ENCODE data around the gene TLE4. TPM values are rescaled to one million over a fixed set of nuclear protein-coding genes. Genes with fewer than 3 reads are reported as not detected.
"Not testable (repeated sequence)": the region's sequence is repeated elsewhere in the genome, so short reads cannot be mapped to it uniquely, and the experiment has no call there.

Gene TLE4
- total RNA-seq, 1 donor from 2014 or later: 21.7 TPM

DNA sequence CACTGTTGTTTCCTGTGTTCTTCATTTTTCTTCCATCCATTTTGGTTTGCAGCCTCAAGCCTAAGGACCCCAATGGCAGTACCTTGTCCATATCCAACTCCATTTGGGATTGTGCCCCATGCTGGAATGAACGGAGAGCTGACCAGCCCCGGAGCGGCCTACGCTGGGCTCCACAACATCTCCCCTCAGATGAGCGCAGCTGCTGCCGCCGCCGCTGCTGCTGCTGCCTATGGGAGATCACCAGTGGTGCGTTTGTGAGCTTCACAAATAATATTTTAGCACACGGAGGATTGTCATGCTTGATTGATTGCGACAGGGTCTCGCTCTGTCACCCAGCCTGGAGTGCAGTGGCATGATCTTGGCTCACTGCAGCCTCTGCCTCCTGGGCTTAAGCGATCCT, 136.8 kb downstream of the TLE4 start:
- intact Hi-C loops (cut with micrococcal nuclease): no loop called here

DNA sequence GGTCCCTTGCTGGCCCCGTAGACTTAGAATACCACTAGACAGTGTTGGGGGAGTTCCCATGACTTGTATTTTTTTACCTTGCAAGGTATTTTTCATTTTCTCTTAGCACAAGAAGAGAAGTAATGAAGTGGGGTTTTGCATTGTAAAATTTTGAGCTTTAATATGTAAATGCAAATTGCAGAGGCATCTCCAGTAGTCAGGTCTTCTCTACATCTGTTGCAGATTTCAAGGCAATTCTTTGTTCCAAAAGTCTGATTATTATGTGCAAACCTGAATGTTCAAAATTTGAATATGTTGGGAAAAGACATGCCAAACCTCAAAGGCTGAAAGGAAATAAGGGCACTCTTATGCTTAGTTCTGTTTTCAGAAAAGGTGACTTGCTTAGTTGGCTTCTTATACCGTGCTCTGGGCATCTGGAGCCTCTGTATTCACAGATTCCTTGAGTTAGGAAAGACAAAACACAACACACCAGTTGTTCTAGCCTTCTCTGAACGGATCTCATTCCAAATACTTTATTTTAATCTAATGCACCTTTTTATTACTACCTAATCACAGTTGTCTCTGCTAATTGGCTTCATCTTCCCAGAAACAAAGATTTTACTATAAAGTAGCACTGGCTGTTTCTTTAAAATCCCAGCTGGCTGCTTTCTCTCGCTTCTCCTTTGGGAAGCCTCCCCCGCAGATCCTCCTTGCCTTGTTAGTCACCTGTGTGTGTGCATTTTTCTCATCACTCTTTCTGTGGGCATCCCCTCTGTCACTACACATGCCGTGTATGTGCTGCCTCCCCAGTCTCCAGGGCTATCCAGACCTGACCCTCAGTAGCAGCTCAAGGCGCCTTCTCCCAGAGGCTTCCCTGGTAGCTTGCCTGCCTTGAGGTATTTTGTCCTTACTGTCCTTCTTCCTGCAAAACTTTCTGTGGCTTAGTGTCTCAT, 138.2 kb downstream of the TLE4 start:
- intact Hi-C loops (cut with micrococcal nuclease): no loop called here

DNA sequence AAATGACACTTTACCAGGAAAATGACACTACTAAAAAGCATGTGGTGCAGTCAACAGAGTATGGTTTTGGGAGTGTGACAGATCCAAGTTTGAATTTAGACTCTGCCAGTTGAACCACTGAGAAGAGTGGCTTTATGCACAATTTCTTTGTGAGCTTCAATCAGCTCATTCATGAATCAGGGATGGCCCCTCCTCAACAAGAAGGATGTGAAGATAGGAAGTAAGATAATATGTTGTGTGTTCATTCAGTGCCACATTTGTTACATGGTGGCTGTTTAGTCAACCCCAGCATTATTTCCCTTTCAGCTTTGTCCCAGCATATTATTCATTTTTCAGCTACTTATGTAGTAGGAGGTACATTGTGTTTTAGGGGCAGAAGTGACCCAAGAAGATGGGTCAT, 140.1 kb downstream of the TLE4 start:
- intact Hi-C loops (cut with micrococcal nuclease): no loop called here

DNA sequence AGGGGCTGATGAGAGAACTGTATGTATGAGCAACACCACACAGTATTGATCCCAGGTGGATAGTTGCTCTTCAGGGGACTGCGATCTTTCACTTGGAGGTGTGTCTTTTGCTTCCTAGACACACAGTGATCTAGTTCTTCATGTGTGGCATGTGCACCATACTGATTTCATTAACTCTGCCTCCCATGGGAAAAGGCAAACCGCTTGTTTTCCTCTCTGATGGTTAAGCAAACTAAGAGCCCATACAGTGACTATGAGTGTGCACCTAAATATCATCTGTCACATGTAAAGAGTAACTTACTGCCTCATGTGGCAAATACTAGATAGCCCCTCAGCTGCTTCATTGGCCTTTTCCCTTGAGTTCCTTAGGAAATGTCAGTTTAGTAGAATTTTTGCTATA, 147.3 kb downstream of the TLE4 start:
- intact Hi-C loops (cut with micrococcal nuclease): no loop called here

DNA sequence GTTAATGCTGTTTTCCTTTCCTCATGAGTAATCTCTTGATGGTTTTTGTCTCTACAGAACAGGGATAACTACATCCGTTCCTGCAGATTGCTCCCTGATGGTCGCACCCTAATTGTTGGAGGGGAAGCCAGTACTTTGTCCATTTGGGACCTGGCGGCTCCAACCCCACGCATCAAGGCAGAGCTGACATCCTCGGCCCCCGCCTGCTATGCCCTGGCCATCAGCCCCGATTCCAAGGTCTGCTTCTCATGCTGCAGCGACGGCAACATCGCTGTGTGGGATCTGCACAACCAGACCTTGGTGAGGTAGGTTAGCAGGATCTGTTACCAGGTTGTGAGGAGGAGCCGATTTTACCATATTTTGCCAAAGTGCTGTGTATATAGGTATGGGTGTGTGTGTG, 148.2 kb downstream of the TLE4 start:
- intact Hi-C loops (cut with micrococcal nuclease): no loop called here

DNA sequence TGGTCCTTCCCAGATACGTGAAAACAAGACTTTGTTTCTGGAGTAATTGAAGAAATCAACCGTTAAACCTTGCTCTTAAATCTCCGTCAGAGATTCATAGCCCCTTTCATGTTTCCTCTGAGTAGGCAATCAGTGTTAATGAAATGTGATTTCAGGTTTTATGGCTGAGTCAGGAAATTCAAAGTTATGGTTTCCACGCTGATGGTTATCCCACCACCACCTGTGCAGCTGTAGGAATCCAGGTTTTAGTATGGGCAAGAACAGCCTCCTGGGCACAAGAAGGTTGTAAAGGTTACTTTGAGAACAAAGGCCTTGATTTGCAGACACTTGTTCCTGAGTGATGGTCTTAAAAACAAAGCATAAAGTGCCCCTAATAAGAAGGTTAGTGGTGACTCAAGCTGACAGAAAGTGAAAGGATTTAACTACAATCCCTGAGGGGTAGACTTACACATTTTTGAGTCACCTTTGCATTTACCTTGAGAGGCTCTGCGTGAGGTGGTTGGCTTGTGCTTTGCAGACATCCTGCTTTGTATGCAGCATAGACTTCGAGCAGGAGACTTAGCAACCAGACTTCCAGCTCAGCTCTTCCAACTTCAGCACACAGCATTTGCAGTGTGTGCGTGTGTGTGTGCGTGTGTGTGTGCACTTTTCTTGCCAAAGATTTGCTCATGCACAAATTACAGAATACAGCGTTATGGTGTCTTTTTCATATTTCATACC, 159.6 kb downstream of the TLE4 start:
- intact Hi-C loops (cut with micrococcal nuclease): no loop called here

DNA sequence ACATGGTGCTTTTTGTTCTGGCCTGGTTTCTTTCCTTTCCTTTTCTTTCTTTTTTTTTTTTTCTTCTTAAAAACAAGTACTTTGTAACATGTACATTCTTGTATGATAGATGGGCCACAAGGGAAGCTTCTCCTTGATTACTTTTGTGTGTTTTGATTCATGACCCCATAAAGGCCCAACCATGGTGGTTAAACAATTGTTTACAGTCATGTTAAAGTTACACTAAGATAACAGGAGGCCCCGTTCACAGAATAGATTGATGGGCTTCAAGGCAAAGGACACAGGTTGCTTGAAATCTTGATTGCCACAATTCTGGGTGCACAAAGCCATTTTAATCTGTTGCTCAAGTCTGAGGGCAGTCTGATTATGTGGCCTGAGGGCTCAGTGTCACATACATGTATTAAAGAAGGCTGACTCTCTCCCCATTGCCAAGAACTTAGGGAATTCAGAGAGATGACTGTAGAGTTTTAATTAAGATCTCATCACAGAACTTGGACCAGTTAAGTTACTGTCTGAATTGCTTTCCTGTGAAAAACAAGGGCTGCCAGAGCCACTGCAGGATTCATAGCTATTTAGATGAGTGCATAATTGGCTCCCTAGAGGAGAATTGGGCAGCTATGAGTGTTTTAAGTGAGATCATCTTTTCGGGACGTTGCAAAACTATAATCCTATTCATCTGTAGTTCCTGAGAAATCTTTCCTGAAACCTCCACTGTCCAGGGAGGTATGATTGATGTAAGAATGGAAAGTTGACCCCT, 163.4 kb downstream of the TLE4 start:
- intact Hi-C loops (cut with micrococcal nuclease): no loop called here

DNA sequence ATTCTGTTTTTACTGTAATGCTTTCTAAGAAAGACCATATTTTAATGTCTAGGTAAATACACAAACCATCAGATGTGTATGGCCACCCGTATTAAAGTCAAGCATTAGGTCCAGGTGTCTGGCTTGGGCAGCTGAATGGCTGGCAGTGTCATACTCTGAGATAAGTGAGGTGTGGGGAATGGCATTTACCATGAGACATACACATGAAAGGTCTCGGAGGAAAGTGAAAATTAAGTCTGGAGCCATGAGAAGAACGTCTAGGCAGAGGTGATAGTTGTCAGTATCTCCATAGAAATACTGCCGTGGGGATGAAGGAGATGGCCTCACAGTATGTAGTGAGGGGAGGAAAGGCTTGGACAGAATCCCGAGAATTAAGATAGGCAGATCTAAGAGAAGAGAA, 164.3 kb downstream of the TLE4 start:
- intact Hi-C loops (cut with micrococcal nuclease): no loop called here

DNA sequence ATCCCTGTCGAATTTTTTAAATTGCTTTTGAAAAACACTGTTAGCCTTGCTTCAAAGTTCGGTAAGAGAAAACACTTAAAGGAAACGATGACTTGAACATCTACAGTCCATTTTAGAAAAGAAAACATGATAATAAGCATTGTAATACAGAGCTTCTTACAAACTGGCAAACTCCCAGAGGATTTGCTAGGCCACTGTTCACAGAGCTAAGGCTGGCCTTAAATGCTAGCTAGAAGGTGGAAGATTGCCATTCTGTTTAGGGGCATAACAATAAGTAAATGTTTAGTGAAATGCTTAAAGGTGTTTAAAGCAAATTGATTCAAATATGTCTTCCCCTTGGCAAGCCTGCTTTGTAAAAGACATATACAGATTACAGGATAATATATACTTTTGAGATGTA, 169.6 kb downstream of the TLE4 start:
- intact Hi-C loops (cut with micrococcal nuclease): no loop called here

DNA sequence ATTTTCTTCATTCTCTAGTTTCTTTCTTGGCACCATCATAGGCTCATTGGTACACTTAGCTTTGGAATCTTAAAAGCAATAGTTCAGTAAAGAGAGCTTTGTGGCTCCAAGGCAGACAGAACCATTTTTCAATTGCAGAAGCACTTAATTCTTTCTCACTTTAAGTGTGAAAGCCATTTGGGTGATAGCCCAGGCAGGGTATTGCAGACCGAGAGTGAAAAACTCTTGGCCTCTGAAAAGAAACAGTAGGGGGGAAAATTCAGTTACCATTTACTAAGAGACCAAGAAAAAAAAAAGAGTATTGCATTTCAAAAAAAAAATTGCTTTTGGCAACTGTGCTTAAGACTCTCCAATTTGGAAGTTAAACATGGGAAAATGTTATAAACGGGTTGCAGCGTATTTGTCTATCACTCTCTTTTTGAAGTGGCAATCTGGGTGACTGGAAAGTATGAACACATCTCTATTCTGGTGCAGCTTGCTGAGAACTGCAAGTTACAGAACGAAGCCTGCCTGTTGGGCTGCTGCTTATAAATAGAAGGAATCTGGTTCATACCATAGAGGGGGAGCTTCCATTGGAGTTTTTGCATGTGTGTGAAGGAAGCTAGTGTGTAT, 170.5 kb downstream of the TLE4 start:
- intact Hi-C loops (cut with micrococcal nuclease): no loop called here

DNA sequence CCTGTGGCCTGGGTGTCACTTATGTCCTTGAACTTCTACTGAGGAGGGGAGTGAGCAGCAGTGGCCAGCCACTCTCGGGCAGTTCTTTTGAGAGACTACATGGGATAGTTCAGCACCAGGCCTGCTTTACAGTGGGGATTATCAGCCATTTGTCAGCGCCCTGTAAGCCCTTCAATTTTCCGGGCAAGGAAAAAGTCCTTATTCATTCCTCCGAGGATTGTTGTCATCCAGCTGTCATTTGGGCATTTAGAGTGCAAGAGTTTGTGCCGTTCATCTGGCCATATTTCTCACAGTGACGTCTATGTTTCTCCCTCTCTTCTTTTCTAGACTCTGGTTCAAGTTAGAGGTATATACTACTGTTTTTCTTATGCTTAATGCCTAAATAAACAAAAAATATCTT, 172.8 kb downstream of the TLE4 start:
- intact Hi-C loops (cut with micrococcal nuclease): no loop called here

DNA sequence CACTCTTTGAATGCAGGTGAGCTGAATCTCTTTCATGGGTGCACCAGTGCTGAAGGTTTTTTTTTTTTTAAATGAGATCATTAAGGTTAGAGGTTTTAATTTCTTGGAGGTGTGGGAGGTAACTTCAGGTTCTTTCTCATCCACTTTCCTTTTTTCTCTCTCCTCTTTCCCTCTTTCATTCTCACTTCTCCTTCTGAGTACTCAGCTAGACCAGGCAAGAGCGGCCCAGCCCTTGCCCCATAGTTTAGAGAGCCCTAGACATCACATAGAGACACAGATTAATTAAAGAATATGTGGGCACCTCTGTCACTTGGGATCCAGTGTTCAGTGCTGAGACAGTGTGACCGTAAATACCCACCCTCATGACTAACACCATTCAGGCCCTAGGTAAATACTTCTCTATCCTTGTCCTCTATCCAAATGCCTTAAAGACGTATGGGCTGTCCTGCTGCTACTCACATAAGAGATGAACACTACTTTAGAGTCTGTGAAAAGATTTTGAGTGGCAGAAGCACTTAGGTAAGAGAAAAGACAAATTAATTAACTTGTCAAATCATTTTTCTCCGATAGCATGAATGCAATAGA, 174.1 kb downstream of the TLE4 start:
- intact Hi-C loops (cut with micrococcal nuclease): no loop called here

DNA sequence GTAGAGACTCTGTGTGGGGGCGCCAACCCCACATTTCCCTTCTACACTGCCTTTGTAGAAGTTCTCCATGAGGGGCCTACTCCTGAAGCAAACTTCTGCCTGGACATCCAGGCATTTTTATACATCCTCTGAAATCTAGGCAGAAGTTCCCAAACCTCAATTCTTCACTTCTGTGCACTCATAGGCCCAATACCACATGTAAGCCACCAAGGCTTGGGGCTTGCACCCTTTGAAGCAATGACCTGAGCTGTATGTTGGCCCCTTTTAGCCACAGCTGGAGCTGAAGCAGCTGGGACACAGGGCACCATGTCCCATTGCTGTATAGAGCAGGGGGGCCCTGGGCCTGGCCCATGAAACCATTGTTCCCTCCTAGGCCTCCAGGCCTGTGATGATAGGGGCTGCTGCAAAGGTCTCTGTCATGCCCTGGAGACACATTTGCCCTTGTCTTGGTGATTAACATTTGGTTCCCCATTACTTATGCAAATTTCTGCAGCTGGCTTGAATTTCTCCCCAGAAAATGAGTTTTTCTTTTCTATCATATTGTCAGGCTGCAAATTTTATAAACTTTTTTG, 180.2 kb downstream of the TLE4 start:
- intact Hi-C loops (cut with micrococcal nuclease): not testable (repeated sequence)

DNA sequence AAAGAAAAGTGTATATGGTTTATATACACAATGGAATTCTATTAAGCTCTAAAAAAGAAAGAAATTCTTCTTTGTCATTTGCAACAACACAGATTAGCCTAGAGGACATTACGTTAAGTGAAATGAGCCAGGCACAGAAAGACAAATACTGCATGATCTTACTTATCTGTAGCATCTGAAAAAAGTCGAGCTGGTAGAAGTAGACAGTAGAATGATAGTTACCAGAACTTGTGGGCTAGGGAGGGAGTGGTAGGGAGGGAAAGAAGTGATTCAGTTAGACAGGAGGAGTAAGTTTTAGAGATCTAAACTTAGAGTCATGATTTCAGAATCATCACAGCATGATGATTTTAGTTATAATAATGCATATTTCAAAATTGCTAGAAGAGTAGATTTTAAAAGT, 184.6 kb downstream of the TLE4 start:
- intact Hi-C loops (cut with micrococcal nuclease): no loop called here

DNA sequence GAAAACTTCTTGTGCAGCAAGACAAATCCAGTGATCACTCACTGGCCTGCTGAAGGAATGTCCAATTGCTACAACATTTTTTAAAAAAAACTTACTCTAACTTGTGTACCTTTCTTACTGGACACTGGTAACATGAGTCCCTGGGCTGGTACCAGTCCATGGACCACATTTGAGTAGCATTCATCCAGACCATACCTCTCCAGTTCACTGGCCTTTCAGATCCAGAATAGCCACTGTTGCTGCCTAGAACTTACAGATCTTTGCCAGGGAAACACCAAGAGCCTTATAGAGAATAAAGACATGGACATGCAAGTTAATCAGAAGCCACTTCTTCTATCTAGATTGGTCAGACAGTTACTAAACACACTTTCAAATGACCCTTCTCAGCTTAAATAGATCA, 185.3 kb downstream of the TLE4 start:
- intact Hi-C loops (cut with micrococcal nuclease): no loop called here

DNA sequence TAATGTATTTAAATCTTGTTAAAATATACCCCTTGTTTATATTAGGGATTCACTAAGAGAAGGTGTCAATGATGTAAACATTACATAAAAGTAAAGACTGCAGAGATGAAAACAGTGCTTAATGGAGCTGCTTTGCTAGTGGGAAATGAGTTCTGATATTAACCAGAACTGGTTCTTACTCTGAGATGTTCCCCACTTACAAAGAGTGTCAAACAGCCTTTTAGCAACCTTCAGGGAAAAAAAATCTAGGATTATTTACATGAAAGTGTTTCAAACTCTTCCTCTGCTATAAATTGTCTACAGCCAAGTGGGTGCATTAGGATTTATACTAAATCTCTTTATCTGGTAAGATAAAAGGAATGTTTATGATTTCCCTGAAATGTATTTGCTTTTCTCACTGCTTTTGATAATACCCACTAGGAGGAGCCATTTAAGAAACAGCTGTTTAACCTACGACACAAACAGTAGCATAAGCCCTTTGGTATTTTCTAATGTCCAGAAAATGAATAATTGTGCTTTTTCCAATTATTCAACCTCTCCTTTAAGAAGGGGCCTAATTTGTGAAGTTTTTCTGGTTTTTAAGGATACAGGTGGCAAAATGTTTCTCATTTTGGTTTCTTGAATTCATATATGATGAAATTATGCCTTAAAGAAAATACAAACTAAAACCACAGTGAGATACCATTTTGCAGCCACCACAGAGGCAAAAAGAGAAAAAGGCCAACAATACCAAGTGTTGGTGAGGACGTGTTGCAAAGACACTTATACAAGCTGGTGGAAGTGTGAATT, 186.3 kb downstream of the TLE4 start:
- intact Hi-C loops (cut with micrococcal nuclease): loop anchor here (2.0 kb wide), 1 partner anchor 55 kb away; no protein-coding TSS in a partner anchor

DNA sequence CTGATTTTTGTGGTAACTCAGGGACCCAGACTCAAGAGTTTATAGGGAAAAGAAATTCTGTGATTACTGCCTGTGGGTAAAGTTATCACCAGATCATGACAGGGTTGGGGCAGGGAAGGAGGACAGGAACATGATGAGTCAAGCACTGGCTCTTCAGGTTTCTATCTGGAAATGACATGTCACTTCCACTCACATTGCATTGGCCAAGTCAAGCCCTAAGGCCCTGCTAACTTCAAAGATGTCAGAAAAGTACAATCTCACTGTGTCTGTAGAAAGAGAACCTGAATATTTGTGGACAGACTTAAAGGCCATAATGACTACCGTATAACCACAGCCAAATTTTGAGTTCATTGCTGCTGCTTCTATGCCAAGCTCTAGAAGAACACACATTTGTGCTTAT, 187.7 kb downstream of the TLE4 start:
- intact Hi-C loops (cut with micrococcal nuclease): loop anchor here (2.0 kb wide), 1 partner anchor 53 kb away; no protein-coding TSS in a partner anchor

DNA sequence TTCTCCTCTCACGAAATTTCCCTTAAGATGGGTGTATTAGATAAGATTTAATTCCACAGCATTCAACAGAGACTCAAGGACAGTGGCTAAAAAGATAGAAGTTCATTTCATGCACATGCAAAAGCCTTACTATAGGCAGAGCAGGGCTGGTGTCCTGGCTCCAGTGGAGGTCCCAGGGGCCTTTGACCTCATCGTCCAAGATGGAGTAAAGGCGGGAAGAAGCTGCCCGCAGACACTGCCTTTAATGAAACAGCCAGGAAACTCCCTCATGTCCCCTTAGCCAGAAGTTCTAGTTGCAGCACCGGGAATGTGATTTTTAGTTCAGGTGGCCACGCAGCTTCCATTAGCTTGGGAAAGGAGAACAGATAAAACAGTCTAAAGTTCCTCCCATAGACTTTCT, 190.3 kb downstream of the TLE4 start:
- intact Hi-C loops (cut with micrococcal nuclease): no loop called here

DNA sequence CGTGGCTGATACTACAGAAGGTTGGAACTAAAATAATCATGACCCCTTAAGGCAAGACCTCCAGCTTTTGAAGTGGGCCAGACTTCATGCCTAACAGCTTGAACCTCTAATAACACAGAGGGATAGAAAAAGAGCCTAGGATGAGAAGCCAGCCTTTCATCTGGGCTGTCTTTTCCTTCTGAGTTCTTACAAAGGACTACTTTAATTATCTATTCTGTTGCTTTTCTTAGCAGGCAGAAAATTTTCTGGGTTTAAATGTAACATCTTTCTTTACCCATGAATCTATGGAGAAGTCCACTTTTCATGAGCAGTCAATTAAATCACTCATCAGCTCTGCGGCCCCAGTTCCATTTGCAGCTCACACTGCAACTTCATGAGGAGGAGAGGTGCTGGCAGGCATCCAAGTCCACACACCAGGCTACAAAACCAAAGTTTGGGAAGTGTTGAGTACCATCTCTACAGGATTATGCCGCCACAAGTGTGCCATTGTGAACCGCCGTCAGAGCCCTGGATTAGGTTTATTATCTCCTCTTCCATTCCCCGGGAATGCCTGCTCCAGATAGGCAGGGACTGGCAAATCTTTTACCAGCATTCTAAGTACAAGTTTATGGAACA, 192.0 kb downstream of the TLE4 start:
- intact Hi-C loops (cut with micrococcal nuclease): no loop called here
